ENCODE data around the gene C1orf122. TPM values are rescaled to one million over a fixed set of nuclear protein-coding genes. Genes with fewer than 3 reads are reported as not detected.

C1orf122 gene
- total and polyA plus RNA-seq, 4 donors = 19.5 to 110 (median 89.9) TPM

GRCh38 chr1:37850352-37850955 lies 42.9 kb downstream of the C1orf122 start:
- no peak for DNase-seq (ENCODE audit: low read depth in 4 of 6, low spot score in 6 of 6)
- Histone ChIP-seq H3K9me3 (ENCODE audit: control insufficient read depth, insufficient read depth, low read length) (no peaks in the 10 kb centered on the region), H3K36me3 (ENCODE audit: control insufficient read depth, insufficient read depth, low read length) (peaks cover 12% of the 10 kb centered on the region), H3K4me1 (ENCODE audit: control insufficient read depth, insufficient read depth, low read length) (peaks cover 7% of the 10 kb centered on the region), H3K4me3 (ENCODE audit: low read depth, low read length) (no peak overlapping the region), H3K27ac (ENCODE audit: low read depth, low read length) (no peak overlapping the region), H3K27me3 (ENCODE audit: control insufficient read depth, insufficient read depth, low read length) (no peaks in the 10 kb centered on the region)
- WGBS (ENCODE audit: insufficient coverage) = 100% methylated on average over 1 of the region's 6 CpGs

DNA sequence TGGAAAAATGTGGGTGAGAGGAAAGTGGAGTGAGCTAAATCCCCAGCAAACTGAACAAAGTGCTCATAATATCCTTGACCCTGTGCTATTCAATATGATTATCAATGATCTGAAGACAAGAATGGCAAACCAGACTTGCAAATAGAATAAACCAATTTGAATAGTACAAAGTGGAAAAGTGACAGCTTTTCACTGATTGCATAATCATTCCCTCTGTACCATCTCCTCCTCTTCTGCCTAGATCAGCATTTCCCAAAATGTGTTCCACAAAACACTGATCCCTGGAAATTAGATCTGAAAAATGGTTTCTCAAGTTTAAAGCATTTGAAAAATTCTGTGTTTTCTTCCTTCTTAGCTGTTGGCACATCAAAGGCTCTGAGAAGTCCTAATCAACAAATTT lies 43.7 kb downstream of the C1orf122 start:
- H3K27ac ChIP-seq (ENCODE audit: low read depth, low read length) = no peak overlapping the region

GRCh38 chr1:37851782-37852210 lies 44.2 kb downstream of the C1orf122 start:
- no peak for DNase-seq (ENCODE audit: low read depth in 4 of 6, low spot score in 6 of 6)
- peaks cover 11% of the 10 kb centered on the region for H3K36me3 ChIP-seq (ENCODE audit: control insufficient read depth, insufficient read depth, low read length)
- 91% methylated on average over 2 of the region's 2 CpGs for WGBS (ENCODE audit: insufficient coverage)
- H3K4me1 ChIP-seq (ENCODE audit: control insufficient read depth, insufficient read depth, low read length) = peaks cover 11% of the 10 kb centered on the region
- no peaks in the 10 kb centered on the region for H3K9me3 ChIP-seq (ENCODE audit: control insufficient read depth, insufficient read depth, low read length)
- H3K27ac ChIP-seq (ENCODE audit: low read depth, low read length) = no peak overlapping the region
- H3K4me3 ChIP-seq (ENCODE audit: low read depth, low read length) = no peak overlapping the region
- H3K27me3 ChIP-seq (ENCODE audit: control insufficient read depth, insufficient read depth, low read length) = no peaks in the 10 kb centered on the region

More for the DNA sequence above, 43.7 kb downstream of the C1orf122 start:
- H3K4me3 ChIP-seq (ENCODE audit: low read depth, low read length) = no peak overlapping the region
- no peaks in the 10 kb centered on the region for H3K27me3 ChIP-seq (ENCODE audit: control insufficient read depth, insufficient read depth, low read length)
- DNase-seq (ENCODE audit: low read depth in 4 of 6, low spot score in 6 of 6) = no peak
- H3K4me1 ChIP-seq (ENCODE audit: control insufficient read depth, insufficient read depth, low read length) = peaks cover 10% of the 10 kb centered on the region
- peaks cover 11% of the 10 kb centered on the region for H3K36me3 ChIP-seq (ENCODE audit: control insufficient read depth, insufficient read depth, low read length)
- no peaks in the 10 kb centered on the region for H3K9me3 ChIP-seq (ENCODE audit: control insufficient read depth, insufficient read depth, low read length)

GRCh38 chr1:37853157-37853556 lies 45.6 kb downstream of the C1orf122 start:
- DNase-seq (ENCODE audit: low read depth in 4 of 6, low spot score in 6 of 6) = no peak
- peaks cover 7% of the 10 kb centered on the region for H3K36me3 ChIP-seq (ENCODE audit: control insufficient read depth, insufficient read depth, low read length)
- H3K27ac ChIP-seq (ENCODE audit: low read depth, low read length) = no peak overlapping the region
- no peak overlapping the region for H3K4me3 ChIP-seq (ENCODE audit: low read depth, low read length)
- no peaks in the 10 kb centered on the region for H3K9me3 ChIP-seq (ENCODE audit: control insufficient read depth, insufficient read depth, low read length)
- peaks cover 11% of the 10 kb centered on the region for H3K4me1 ChIP-seq (ENCODE audit: control insufficient read depth, insufficient read depth, low read length)
- H3K27me3 ChIP-seq (ENCODE audit: control insufficient read depth, insufficient read depth, low read length) = no peaks in the 10 kb centered on the region

GRCh38 chr1:37854406-37854805 lies 46.8 kb downstream of the C1orf122 start:
- DNase-seq (ENCODE audit: low read depth in 4 of 6, low spot score in 6 of 6) = no peak
- peaks cover 7% of the 10 kb centered on the region for H3K36me3 ChIP-seq (ENCODE audit: control insufficient read depth, insufficient read depth, low read length)
- H3K4me3 ChIP-seq (ENCODE audit: low read depth, low read length) = no peak overlapping the region
- no peaks in the 10 kb centered on the region for H3K9me3 ChIP-seq (ENCODE audit: control insufficient read depth, insufficient read depth, low read length)
- WGBS (ENCODE audit: insufficient coverage) = 100% methylated on average over 5 of the region's 6 CpGs
- H3K4me1 ChIP-seq (ENCODE audit: control insufficient read depth, insufficient read depth, low read length) = peaks cover 14% of the 10 kb centered on the region
- H3K27ac ChIP-seq (ENCODE audit: low read depth, low read length) = no peak overlapping the region
- H3K27me3 ChIP-seq (ENCODE audit: control insufficient read depth, insufficient read depth, low read length) = no peaks in the 10 kb centered on the region

Other genes with a start within 250 kb of the C1orf122 start
- 10 to 100 TPM; 41.7 to 67.6 TPM for gene GNL2, start 211.9 kb upstream of the C1orf122 start, total RNA-seq
- 10 to 100 TPM; 37.3 to 44.8 TPM for gene GNL2, start 211.9 kb upstream of the C1orf122 start, polyA plus RNA-seq (ENCODE audit: insufficient read length in 2 of 2)
- gene RSPO1, start 172.9 kb upstream of the C1orf122 start, total RNA-seq = under 1 TPM in 1 of 2 donors, not detected in 1; 0.06 TPM
- gene RSPO1, start 172.9 kb upstream of the C1orf122 start, polyA plus RNA-seq (ENCODE audit: insufficient read length in 2 of 2) = under 1 TPM; 0.27 to 0.29 TPM
- gene CDCA8, start 115.3 kb upstream of the C1orf122 start, total RNA-seq = 1 to 10 TPM; 2.2 to 2.5 TPM
- gene CDCA8, start 115.3 kb upstream of the C1orf122 start, polyA plus RNA-seq (ENCODE audit: insufficient read length in 2 of 2) = 1 to 10 TPM; 7.9 to 8.1 TPM
- 1 to 10 TPM; 4.8 to 9.6 TPM for gene EPHA10, start 42.7 kb upstream of the C1orf122 start, total RNA-seq
- 10 to 100 TPM; 12.6 to 21.9 TPM for gene EPHA10, start 42.7 kb upstream of the C1orf122 start, polyA plus RNA-seq (ENCODE audit: insufficient read length in 2 of 2)
- 10 to 100 TPM; 15.0 to 30.8 TPM for gene MANEAL, start 13.9 kb upstream of the C1orf122 start, total RNA-seq
- gene MANEAL, start 13.9 kb upstream of the C1orf122 start, polyA plus RNA-seq (ENCODE audit: insufficient read length in 2 of 2) = 10 to 100 TPM; 50.9 to 53.7 TPM
- gene YRDC, start 418 bp downstream of the C1orf122 start, total RNA-seq = 10 to 100 TPM; 11.6 TPM
- 10 to 100 TPM; 17.0 TPM for gene YRDC, start 418 bp downstream of the C1orf122 start, polyA plus RNA-seq (ENCODE audit: insufficient read length in 2 of 2)
- 1 to 10 TPM; 3.1 to 4.3 TPM for gene MTF1, start 51.8 kb downstream of the C1orf122 start, total RNA-seq
- 1 to 10 TPM; 7.6 to 8.6 TPM for gene MTF1, start 51.8 kb downstream of the C1orf122 start, polyA plus RNA-seq (ENCODE audit: insufficient read length in 2 of 2)
- gene INPP5B, start 139.3 kb downstream of the C1orf122 start, total RNA-seq = 10 to 100 TPM; 18.4 to 26.6 TPM
- 10 to 100 TPM; 11.5 to 24.3 TPM for gene INPP5B, start 139.3 kb downstream of the C1orf122 start, polyA plus RNA-seq (ENCODE audit: insufficient read length in 2 of 2)
- gene SF3A3, start 182.2 kb downstream of the C1orf122 start, total RNA-seq = 10 to 100 TPM; 65.1 to 74.6 TPM
- gene SF3A3, start 182.2 kb downstream of the C1orf122 start, polyA plus RNA-seq (ENCODE audit: insufficient read length in 2 of 2) = 10 to 100 TPM; 53.5 to 60.5 TPM
- gene FHL3, start 197.7 kb downstream of the C1orf122 start, total RNA-seq = 10 to 100 TPM in 1 of 2 donors, 1 to 10 TPM in 1; 8.0 to 23.3 TPM
- gene FHL3, start 197.7 kb downstream of the C1orf122 start, polyA plus RNA-seq (ENCODE audit: insufficient read length in 2 of 2) = 10 to 100 TPM; 16.1 to 17.6 TPM
- gene UTP11, start 204.9 kb downstream of the C1orf122 start, total RNA-seq = 10 to 100 TPM; 43.5 to 46.6 TPM
- gene UTP11, start 204.9 kb downstream of the C1orf122 start, polyA plus RNA-seq (ENCODE audit: insufficient read length in 2 of 2) = 10 to 100 TPM; 30.6 to 39.7 TPM
- gene POU3F1, start 239.0 kb downstream of the C1orf122 start, total RNA-seq = 1 to 10 TPM; 2.3 to 3.0 TPM
- 1 to 10 TPM; 3.3 to 4.9 TPM for gene POU3F1, start 239.0 kb downstream of the C1orf122 start, polyA plus RNA-seq (ENCODE audit: insufficient read length in 2 of 2)

Data from spinal cord (tissue), 10 donors.